ENCODE data around the gene RAB4B.

DNA sequence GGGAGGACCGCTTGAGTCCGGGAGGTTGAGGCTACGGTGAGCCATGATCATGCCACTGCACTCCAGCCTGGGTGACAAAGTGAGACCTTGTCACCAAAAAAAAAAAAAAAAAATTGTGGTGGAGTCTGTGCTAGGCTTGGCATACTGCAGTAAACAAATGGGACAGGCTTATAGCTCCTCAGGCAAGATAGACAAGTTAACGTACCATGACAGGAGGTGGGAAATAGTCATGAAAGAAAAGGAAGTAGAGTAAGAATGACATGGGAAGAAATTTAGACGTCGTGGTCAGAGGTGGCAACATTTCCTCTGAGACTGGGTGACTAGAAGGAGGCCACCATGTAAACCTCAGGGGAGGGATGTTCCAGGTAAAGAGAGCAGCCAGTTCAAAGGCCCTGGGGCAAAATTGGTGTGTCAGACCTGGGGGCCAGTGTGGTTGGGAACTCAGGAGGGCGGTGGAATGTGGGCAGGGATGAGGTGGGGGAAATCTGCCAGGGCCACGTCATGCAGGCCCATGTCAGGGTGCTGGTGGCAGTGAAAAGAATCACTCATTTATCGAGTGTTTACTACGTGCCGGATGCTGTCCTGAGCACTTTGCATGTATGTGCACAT is 21.4 kb upstream of the RAB4B start:
- TF ChIP-seq ZNF772 (CRISPR knock-in tag; IDR thresholded peaks at IDR 0.05) (no peak), ZNF558 (CRISPR knock-in tag; IDR thresholded peaks at IDR 0.05; ENCODE audit: borderline replicate concordance) (no peak), FOXA1 (IDR thresholded peaks at IDR 0.05) (no peak), FOXA1 (CRISPR knock-in tag; IDR thresholded peaks at IDR 0.05) (no peak), POLR2AphosphoS5 (IDR thresholded peaks at IDR 0.05; ENCODE audit: low read depth, low read length) (no peak), ZSCAN31 (CRISPR knock-in tag; IDR thresholded peaks at IDR 0.05; ENCODE audit: low read depth) (no peak), SMAD3 (CRISPR knock-in tag; IDR thresholded peaks at IDR 0.05) (no peak), RFXANK (CRISPR knock-in tag; IDR thresholded peaks at IDR 0.05) (no peak), ZNF773 (CRISPR knock-in tag; IDR thresholded peaks at IDR 0.05; ENCODE audit: borderline replicate concordance) (no peak)
- TF ChIP-seq, protein P1, sequence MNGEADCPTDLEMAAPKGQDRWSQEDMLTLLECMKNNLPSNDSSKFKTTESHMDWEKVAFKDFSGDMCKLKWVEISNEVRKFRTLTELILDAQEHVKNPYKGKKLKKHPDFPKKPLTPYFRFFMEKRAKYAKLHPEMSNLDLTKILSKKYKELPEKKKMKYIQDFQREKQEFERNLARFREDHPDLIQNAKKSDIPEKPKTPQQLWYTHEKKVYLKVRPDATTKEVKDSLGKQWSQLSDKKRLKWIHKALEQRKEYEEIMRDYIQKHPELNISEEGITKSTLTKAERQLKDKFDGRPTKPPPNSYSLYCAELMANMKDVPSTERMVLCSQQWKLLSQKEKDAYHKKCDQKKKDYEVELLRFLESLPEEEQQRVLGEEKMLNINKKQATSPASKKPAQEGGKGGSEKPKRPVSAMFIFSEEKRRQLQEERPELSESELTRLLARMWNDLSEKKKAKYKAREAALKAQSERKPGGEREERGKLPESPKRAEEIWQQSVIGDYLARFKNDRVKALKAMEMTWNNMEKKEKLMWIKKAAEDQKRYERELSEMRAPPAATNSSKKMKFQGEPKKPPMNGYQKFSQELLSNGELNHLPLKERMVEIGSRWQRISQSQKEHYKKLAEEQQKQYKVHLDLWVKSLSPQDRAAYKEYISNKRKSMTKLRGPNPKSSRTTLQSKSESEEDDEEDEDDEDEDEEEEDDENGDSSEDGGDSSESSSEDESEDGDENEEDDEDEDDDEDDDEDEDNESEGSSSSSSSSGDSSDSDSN (CRISPR knock-in tag; IDR thresholded peaks at IDR 0.05) = no peak
